A673 (cell line): ENCODE measurements around the gene HPCAL1. TPM values are rescaled to one million over a fixed set of nuclear protein-coding genes. Genes with fewer than 3 reads are reported as not detected.

Source experiments
- BruUV-seq: library from RNA; stranded (reverse); fragments of 400-500 nt; replicated peaks from 2 replicates; lab custom pipeline; 2021; lab: Mats Ljungman, UMichigan
- CTCF ChIA-PET: fragments of 300-600 bp; sonication (Branson Sonifier 250); formaldehyde crosslinking; loops from one replicate; lab custom pipeline; 2022; ENCODE audit warnings: antibody characterized with exemption; lab: Charles Lee
- POLR2A ChIA-PET: fragments of 300-600 bp; sonication (Branson Sonifier 250); formaldehyde crosslinking; loops from one replicate; lab custom pipeline; 2022; ENCODE audit warnings: antibody characterized with exemption; ENCODE audit not compliant: low non-redundant PET; lab: Charles Lee
- DNase-seq: peaks from one replicate; pipeline ENCODE4 v3.0.0-alpha.2; 2015; ENCODE audit warnings: low spot score
- H3K27ac ChIP-seq: fragments of 200-600 bp; sonication (generic); 2 replicates; pipeline ENCODE4 v1.5.1; 2016; ENCODE audit warnings: mixed run types, low read depth, mild to moderate bottlenecking, mixed read lengths, antibody characterized with exemption, low read length; ENCODE audit not compliant: poor library complexity, severe bottlenecking
- H3K27me3 ChIP-seq: fragments of 200-600 bp; sonication (generic); replicated peaks from 2 replicates; pipeline ENCODE4 v1.6.1; 2017; ENCODE audit warnings: mixed run types, low read depth, mild to moderate bottlenecking, mixed read lengths, antibody characterized with exemption, low read length; ENCODE audit not compliant: insufficient read depth, poor library complexity
- H3K36me3 ChIP-seq: fragments of 200-600 bp; sonication (generic); 2 replicates; pipeline ENCODE4 v1.6.1; 2016; ENCODE audit warnings: mixed run types, mild to moderate bottlenecking, mixed read lengths, antibody characterized with exemption, low read length; ENCODE audit not compliant: insufficient read depth, poor library complexity, severe bottlenecking
- H3K4me1 ChIP-seq: fragments of 200-600 bp; sonication (generic); 2 replicates; pipeline ENCODE4 v1.6.1; 2017; ENCODE audit warnings: mixed run types, mild to moderate bottlenecking, mixed read lengths, antibody characterized with exemption, low read length; ENCODE audit not compliant: insufficient read depth, poor library complexity, severe bottlenecking
- H3K4me3 ChIP-seq: fragments of 200-600 bp; sonication (generic); 2 replicates; pipeline ENCODE4 v1.5.1; 2016; ENCODE audit warnings: low read depth, mixed run types, mild to moderate bottlenecking, mixed read lengths, low read length; ENCODE audit not compliant: poor library complexity, severe bottlenecking
- H3K9me3 ChIP-seq: fragments of 200-600 bp; sonication (generic); 2 replicates; pipeline ENCODE4 v1.6.1; 2016; ENCODE audit warnings: mixed run types, low read depth, mild to moderate bottlenecking, mixed read lengths, antibody characterized with exemption, low read length; ENCODE audit not compliant: poor library complexity, severe bottlenecking
- EZH2 ChIP-seq: fragments of 200-600 bp; sonication (generic); IDR thresholded peaks from 2 replicates; pipeline ENCODE4 v1.6.1; 2017; ENCODE audit warnings: borderline replicate concordance, low read depth, mild to moderate bottlenecking, mixed read lengths, antibody characterized with exemption, low read length; ENCODE audit not compliant: poor library complexity, severe bottlenecking
- intact Hi-C: fragments of 100-400 bp; cut with micrococcal nuclease; formaldehyde crosslinking; loops from one replicate; pipeline ENCODE4 v1.10.0; 2022; ENCODE audit not compliant: unreplicated experiment
- total RNA-seq: library from RNA; stranded (reverse); gene quantifications from 2 replicates; pipeline ENCODE4 v1.2.3, GENCODE V29; 2021
- TF ChIP-seq, protein P1 (sequence below): fragments of 300-800, 200-600 bp; sonication (generic); conservative IDR thresholded peaks from 2 replicates; pipeline ENCODE4 v1.5.1; 2017; ENCODE audit warnings: low read depth, mild to moderate bottlenecking, antibody characterized with exemption, low read length, moderate library complexity, mixed read lengths

HPCAL1 gene
- total RNA-seq, 1 experiment from 2014 or later = 9.7 TPM

DNA sequence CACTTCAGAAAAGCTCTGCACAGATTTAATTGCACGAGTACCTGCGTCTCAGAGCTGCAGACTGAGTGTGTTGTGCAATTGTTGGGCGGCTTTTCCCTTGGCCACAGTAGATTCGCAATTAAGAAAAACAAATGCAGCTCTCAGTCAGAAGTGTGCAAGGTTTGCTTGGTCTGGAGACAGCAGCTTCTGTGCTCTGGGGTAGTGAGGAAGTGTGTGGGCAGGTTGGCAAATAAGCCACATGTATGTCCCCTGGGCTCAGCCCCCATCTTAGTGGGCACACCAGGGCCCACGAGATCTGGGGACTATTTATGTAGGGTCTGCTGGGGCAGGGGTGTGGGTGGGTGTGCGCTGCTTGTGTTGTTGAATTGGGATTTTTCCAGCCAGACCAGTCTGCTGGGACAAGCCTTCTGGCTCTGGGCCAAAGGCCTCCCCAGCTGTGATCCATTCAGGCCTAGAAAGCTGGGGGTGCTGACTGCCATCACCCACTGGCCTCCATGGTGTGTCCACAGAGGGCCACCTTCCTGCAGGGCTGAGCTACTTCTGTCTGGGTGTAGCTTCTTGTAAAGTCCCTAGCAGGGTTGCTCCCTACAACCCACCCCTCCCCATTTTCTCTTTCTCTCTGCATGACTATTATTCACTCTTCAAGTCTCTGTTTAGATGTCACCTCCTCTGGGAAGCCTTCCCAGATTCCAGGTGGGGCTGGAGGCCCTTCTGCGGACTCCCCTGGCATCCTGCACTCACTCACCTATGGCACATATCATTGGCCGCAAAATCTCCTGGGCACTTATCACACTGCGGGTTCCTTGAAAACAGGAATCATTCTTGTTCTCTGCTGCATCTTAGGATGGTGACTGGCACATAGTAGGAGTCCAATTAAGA is 77.6 kb downstream of the HPCAL1 start:
- H3K4me3 ChIP-seq = no peak overlapping the region
- no peaks in the 10 kb centered on the region for H3K27me3 ChIP-seq
- CTCF ChIA-PET = no interaction called here
- no TSS peak for BruUV-seq
- no peaks in the 10 kb centered on the region for H3K9me3 ChIP-seq
- H3K27ac ChIP-seq = no peak overlapping the region
- TF ChIP-seq, protein P1, sequence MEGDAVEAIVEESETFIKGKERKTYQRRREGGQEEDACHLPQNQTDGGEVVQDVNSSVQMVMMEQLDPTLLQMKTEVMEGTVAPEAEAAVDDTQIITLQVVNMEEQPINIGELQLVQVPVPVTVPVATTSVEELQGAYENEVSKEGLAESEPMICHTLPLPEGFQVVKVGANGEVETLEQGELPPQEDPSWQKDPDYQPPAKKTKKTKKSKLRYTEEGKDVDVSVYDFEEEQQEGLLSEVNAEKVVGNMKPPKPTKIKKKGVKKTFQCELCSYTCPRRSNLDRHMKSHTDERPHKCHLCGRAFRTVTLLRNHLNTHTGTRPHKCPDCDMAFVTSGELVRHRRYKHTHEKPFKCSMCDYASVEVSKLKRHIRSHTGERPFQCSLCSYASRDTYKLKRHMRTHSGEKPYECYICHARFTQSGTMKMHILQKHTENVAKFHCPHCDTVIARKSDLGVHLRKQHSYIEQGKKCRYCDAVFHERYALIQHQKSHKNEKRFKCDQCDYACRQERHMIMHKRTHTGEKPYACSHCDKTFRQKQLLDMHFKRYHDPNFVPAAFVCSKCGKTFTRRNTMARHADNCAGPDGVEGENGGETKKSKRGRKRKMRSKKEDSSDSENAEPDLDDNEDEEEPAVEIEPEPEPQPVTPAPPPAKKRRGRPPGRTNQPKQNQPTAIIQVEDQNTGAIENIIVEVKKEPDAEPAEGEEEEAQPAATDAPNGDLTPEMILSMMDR = no peak
- TF ChIP-seq EZH2 = no peak
- intact Hi-C loops = no loop called here
- peaks cover 15% of the 10 kb centered on the region for H3K4me1 ChIP-seq
- H3K36me3 ChIP-seq = no peaks in the 10 kb centered on the region
- DNase-seq = no peak
- POLR2A ChIA-PET = interaction anchor here (0.6 kb wide), 1 partner anchor 11 kb away, joined by 4 read pairs; no protein-coding TSS in a partner anchor

DNA sequence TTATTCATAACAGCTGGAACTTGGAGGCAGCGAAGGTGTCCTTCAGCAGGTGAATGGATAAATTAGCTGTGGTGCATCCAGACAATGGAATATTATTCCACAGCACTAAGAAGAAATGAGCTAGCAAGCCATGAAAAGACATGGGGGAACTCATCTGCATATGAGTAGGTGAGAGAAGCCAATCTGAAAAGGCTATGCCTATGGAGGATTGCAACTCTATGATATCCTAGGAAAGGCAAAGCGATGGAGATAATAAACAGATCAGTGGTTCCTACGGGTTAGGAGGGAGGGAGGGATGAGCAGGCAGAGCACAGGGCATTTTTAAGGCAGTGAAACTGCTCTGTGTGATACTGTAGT is 79.3 kb downstream of the HPCAL1 start:
- Histone ChIP-seq H3K36me3 (no peaks in the 10 kb centered on the region), H3K27ac (no peak overlapping the region), H3K27me3 (no peaks in the 10 kb centered on the region), H3K4me3 (no peak overlapping the region), H3K4me1 (peaks cover 15% of the 10 kb centered on the region), H3K9me3 (no peaks in the 10 kb centered on the region)
- ChIA-PET POLR2A (no interaction called here), CTCF (no interaction called here)
- TF ChIP-seq, protein P1 = no peak
- BruUV-seq = no TSS peak
- no peak for DNase-seq
- intact Hi-C loops = no loop called here

DNA sequence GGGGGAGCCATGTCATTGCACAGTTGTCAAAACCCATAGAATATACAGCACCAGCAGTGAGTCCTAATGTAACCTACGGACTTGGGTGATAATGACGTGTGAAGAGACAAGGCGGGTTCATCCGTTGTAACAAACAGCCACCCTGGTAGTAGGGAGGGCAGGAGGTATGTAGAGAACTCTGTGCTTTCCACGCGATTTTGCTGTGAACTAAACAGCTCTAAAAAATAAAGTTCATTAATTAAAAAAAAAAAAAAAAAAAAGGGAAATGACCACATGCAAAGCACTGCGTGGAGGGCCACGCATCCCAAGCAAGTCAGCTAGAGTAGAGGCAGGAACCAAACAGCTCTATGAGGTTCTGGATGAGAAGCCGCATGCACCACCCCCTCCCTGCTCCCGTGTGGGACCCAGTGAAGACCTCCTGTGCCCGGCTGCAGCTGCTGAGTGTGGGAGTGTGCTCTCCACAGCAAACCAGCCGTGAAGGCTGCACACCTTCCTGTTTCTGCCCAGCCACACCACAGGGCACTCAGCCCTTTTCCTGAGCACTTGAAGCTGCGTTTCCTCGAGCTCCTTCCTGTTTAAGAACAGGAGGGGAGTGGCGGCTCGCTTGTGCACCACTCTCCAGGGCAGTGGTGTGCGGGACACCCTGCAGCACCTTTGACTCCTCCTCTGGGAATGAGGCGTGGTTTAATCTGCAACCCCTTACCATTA is 79.8 kb downstream of the HPCAL1 start:
- no peak overlapping the region for H3K27ac ChIP-seq
- intact Hi-C loops = no loop called here
- ChIA-PET POLR2A (interaction anchor here (0.6 kb wide), 1 partner anchor 55 kb away, joined by 3 read pairs; no protein-coding TSS in a partner anchor), CTCF (no interaction called here)
- no peak for TF ChIP-seq EZH2
- TF ChIP-seq, protein P1 = no peak
- no peaks in the 10 kb centered on the region for H3K27me3 ChIP-seq
- H3K9me3 ChIP-seq = no peaks in the 10 kb centered on the region
- peak; percentile 25 for DNase-seq
- H3K4me3 ChIP-seq = no peak overlapping the region
- peaks cover 15% of the 10 kb centered on the region for H3K4me1 ChIP-seq
- H3K36me3 ChIP-seq = no peaks in the 10 kb centered on the region
- BruUV-seq = no TSS peak
